ENCODE data around the gene MMP27. TPM values are rescaled to one million over a fixed set of nuclear protein-coding genes. Genes with fewer than 3 reads are reported as not detected.

MMP27 gene
- total RNA-seq, 1 experiment from 2014 or later = not detected

GRCh38 chr11:102704841-102705240, 728 bp downstream of the MMP27 start:
- BruUV-seq (replicated peaks) = no TSS peak
- POLR2A ChIA-PET = no interaction called here
- Histone ChIP-seq H3K4me1 (ENCODE audit: control insufficient read depth, insufficient read depth, low read length) (no peaks in the 10 kb centered on the region), H3K36me3 (ENCODE audit: control insufficient read depth, insufficient read depth, low read length) (no peaks in the 10 kb centered on the region), H3K27me3 (ENCODE audit: control insufficient read depth, insufficient read depth, low read length) (no peaks in the 10 kb centered on the region; the same call in none of the 2 replicates), H3K4me3 (ENCODE audit: low read depth in 2 of 2, low read length in 2 of 2) (no peak overlapping the region), H3K9me3 (ENCODE audit: control insufficient read depth, insufficient read depth, low read depth, low read length) (no peaks in the 10 kb centered on the region), H3K27ac (ENCODE audit: low read length) (no peak overlapping the region)
- intact Hi-C loops (cut with micrococcal nuclease; ENCODE audit: unreplicated experiment) = no loop called here
- ATAC-seq (no peak), DNase-seq (ENCODE audit: low read depth, low spot score) (no peak)
- no peak for TF ChIP-seq CTCF (IDR thresholded peaks at IDR 0.05)
- no peak for TF ChIP-seq SIN3A (IDR thresholded peaks at IDR 0.05; ENCODE audit: borderline replicate concordance, insufficient read depth, low read depth, low read length)
- no peak for TF ChIP-seq POLR2AphosphoS5 (IDR thresholded peaks at IDR 0.05; ENCODE audit: low read depth, low read length)
- TF ChIP-seq REST (IDR thresholded peaks at IDR 0.05; ENCODE audit: insufficient read depth in 1 of 2, low read depth in 2 of 2, low read length in 1 of 2) = no peak
- no peak for TF ChIP-seq TCF7L2 (IDR thresholded peaks at IDR 0.05; ENCODE audit: low read depth, low read length)
- in situ Hi-C loops (cut with HindIII; ENCODE audit: low pct_unique_long_range_greater_than_20kb, low sequenced_read_pairs) = no loop called here
- CTCF ChIA-PET = no interaction called here

DNA sequence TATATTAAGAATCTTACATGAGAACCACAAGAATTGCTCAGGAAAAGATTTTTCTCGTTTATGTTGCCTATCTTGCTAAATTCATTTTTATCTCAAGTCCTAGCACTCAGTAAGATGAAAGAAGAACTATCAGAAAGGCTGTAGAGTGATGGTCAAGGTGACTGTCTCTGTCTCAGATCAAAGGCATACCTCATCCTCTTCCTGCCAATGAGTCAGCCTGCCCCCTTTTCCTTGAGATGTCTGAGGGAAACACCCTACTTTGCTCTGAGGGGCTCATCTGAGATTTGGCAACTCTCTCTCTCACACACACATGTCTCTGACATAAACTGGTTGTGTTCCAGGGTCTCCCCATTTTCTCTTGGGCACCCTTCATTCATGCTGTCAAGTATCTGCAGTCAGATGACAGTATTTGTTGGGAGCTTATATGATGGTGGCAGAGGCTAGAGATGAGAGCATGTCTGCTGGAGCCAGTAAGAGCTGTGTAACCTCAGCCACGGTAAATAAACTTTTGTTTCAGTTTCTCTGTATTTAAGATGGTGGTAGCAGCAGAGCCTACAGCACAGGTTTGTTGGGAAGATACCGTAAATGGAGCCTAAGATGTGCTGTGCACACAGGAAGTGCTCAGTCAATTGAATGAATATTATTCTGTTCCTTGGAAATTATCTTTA, 1.6 kb downstream of the MMP27 start:
- no peak overlapping the region for H3K27ac ChIP-seq (ENCODE audit: low read length)
- in situ Hi-C loops (cut with HindIII; ENCODE audit: low pct_unique_long_range_greater_than_20kb, low sequenced_read_pairs) = no loop called here
- DNase-seq (ENCODE audit: low read depth, low spot score) (no peak), ATAC-seq (0 out of 2 replicates have a peak, but pooled peaks have one; percentile 34)
- no peaks in the 10 kb centered on the region; the same call in none of the 2 replicates for H3K27me3 ChIP-seq (ENCODE audit: control insufficient read depth, insufficient read depth, low read length)
- TF ChIP-seq CTCF (IDR thresholded peaks at IDR 0.05) = no peak
- no peak for TF ChIP-seq POLR2AphosphoS5 (IDR thresholded peaks at IDR 0.05; ENCODE audit: low read depth, low read length)
- no peak for TF ChIP-seq REST (IDR thresholded peaks at IDR 0.05; ENCODE audit: insufficient read depth in 1 of 2, low read depth in 2 of 2, low read length in 1 of 2)
- TF ChIP-seq TCF7L2 (IDR thresholded peaks at IDR 0.05; ENCODE audit: low read depth, low read length) = no peak
- no peak for TF ChIP-seq SIN3A (IDR thresholded peaks at IDR 0.05; ENCODE audit: borderline replicate concordance, insufficient read depth, low read depth, low read length)
- H3K36me3 ChIP-seq (ENCODE audit: control insufficient read depth, insufficient read depth, low read length) = no peaks in the 10 kb centered on the region
- no peaks in the 10 kb centered on the region for H3K9me3 ChIP-seq (ENCODE audit: control insufficient read depth, insufficient read depth, low read depth, low read length)
- H3K4me1 ChIP-seq (ENCODE audit: control insufficient read depth, insufficient read depth, low read length) = no peaks in the 10 kb centered on the region
- ChIA-PET CTCF (interaction anchor here (0.6 kb wide), 1 partner anchor 282 kb away, joined by 4 read pairs; no protein-coding TSS in a partner anchor), POLR2A (no interaction called here)
- H3K4me3 ChIP-seq (ENCODE audit: low read depth in 2 of 2, low read length in 2 of 2) = no peak overlapping the region
- intact Hi-C loops (cut with micrococcal nuclease; ENCODE audit: unreplicated experiment) = no loop called here
- no TSS peak for BruUV-seq (replicated peaks)
